HepG2 (cell line): ENCODE measurements around the gene SLC22A31. TPM values are rescaled to one million over a fixed set of nuclear protein-coding genes. Genes with fewer than 3 reads are reported as not detected.

Experiments
- ARNTL ChIP-seq: sonication (generic); formaldehyde crosslinking; IDR thresholded peaks from 2 replicates; pipeline ENCODE4 v1.4.0; 2020; ENCODE audit warnings: mild to moderate bottlenecking, missing genetic modification reagents
- ATRX ChIP-seq: sonication (generic); formaldehyde crosslinking; IDR thresholded peaks from 2 replicates; pipeline ENCODE4 v1.4.0; 2020; ENCODE audit warnings: missing genetic modification reagents, borderline replicate concordance
- BCL6 ChIP-seq: IDR thresholded peaks from 2 replicates; pipeline ENCODE4 v1.6.1; 2016; ENCODE audit warnings: missing genetic modification reagents, missing compliant biosample characterization
- BORCS8-MEF2B ChIP-seq: sonication (generic); formaldehyde crosslinking; IDR thresholded peaks from 2 replicates; pipeline ENCODE4 v1.8.0; 2022; ENCODE audit warnings: mild to moderate bottlenecking, missing genetic modification reagents
- DPF2 ChIP-seq: sonication (generic); formaldehyde crosslinking; IDR thresholded peaks from 2 replicates; pipeline ENCODE4 v1.4.0; 2020; ENCODE audit warnings: mild to moderate bottlenecking, low read depth, missing genetic modification reagents, borderline replicate concordance
- FLYWCH1 ChIP-seq: sonication (generic); formaldehyde crosslinking; IDR thresholded peaks from 2 replicates; pipeline ENCODE4 v1.8.1; 2023; ENCODE audit warnings: mild to moderate bottlenecking, missing genetic modification reagents
- GPN1 ChIP-seq: sonication (generic); formaldehyde crosslinking; IDR thresholded peaks from 2 replicates; pipeline ENCODE4 v1.5.1; 2020; ENCODE audit warnings: missing genetic modification reagents, borderline replicate concordance
- KDM6A ChIP-seq: IDR thresholded peaks from 2 replicates; pipeline ENCODE4 v1.6.1; 2016; ENCODE audit warnings: low read depth
- KLF16 ChIP-seq, 2 experiments: sonication (generic) in 1 of 2; formaldehyde crosslinking in 1 of 2; IDR thresholded peaks; 2 replicates each; pipeline versions ENCODE4 v1.6.1 to v1.8.0; 2016 to 2023; ENCODE audit warnings: missing genetic modification reagents in 2 of 2, missing compliant biosample characterization in 1 of 2
- NCOA5 ChIP-seq: sonication (generic); formaldehyde crosslinking; IDR thresholded peaks from 2 replicates; pipeline ENCODE4 v1.4.0; 2020; ENCODE audit warnings: missing genetic modification reagents
- NFE2L2 ChIP-seq: fragments of 150-350 bp; IDR thresholded peaks from 2 replicates; pipeline ENCODE4 v1.6.1; 2014; ENCODE audit warnings: low read length
- NFKB2 ChIP-seq: sonication (generic); formaldehyde crosslinking; IDR thresholded peaks from 2 replicates; pipeline ENCODE4 v1.4.0; 2020; ENCODE audit warnings: missing genetic modification reagents, borderline replicate concordance
- NFYB ChIP-seq: sonication (generic); formaldehyde crosslinking; IDR thresholded peaks from 2 replicates; pipeline ENCODE4 v1.4.0; 2020; ENCODE audit warnings: missing genetic modification reagents
- RCOR2 ChIP-seq: IDR thresholded peaks from 2 replicates; pipeline ENCODE4 v1.6.1; 2016; ENCODE audit warnings: missing biosample characterization, missing genetic modification reagents
- RXRB ChIP-seq: IDR thresholded peaks from 2 replicates; pipeline ENCODE4 v1.6.1; 2016; ENCODE audit warnings: borderline replicate concordance, missing genetic modification reagents, missing compliant biosample characterization
- SNAPC2 ChIP-seq: sonication (generic); formaldehyde crosslinking; IDR thresholded peaks from 2 replicates; pipeline ENCODE4 v1.8.1; 2022; ENCODE audit warnings: mild to moderate bottlenecking, missing genetic modification reagents
- TAF1 ChIP-seq: sonication (generic); formaldehyde crosslinking; IDR thresholded peaks from 2 replicates; pipeline ENCODE4 v1.4.0; 2020; ENCODE audit warnings: missing genetic modification reagents
- THAP11 ChIP-seq: IDR thresholded peaks from 2 replicates; pipeline ENCODE4 v1.6.1; 2016; ENCODE audit warnings: missing biosample characterization, missing genetic modification reagents
- TMF1 ChIP-seq: sonication (generic); formaldehyde crosslinking; IDR thresholded peaks from 2 replicates; pipeline ENCODE4 v1.8.1; 2022; ENCODE audit warnings: low read depth, missing genetic modification reagents
- UBTF ChIP-seq: sonication (generic); formaldehyde crosslinking; IDR thresholded peaks from 2 replicates; pipeline ENCODE4 v1.4.0; 2020; ENCODE audit warnings: mild to moderate bottlenecking, missing genetic modification reagents
- ZBTB38 ChIP-seq: sonication (generic); formaldehyde crosslinking; IDR thresholded peaks from 2 replicates; pipeline ENCODE4 v1.5.1; 2020; ENCODE audit warnings: mild to moderate bottlenecking, missing genetic modification reagents
- ZBTB8A ChIP-seq: sonication (generic); formaldehyde crosslinking; IDR thresholded peaks from 2 replicates; pipeline ENCODE4 v1.4.0; 2020; ENCODE audit warnings: mild to moderate bottlenecking, low read depth, missing genetic modification reagents, borderline replicate concordance
- ZNF10 ChIP-seq: sonication (generic); formaldehyde crosslinking; IDR thresholded peaks from 2 replicates; pipeline ENCODE4 v1.4.0; 2020; ENCODE audit warnings: mild to moderate bottlenecking, low read depth, missing genetic modification reagents, borderline replicate concordance
- ZNF282 ChIP-seq: fragments of 450-650 bp; IDR thresholded peaks from 2 replicates; pipeline ENCODE4 v1.6.1; 2018; ENCODE audit not compliant: partially characterized antibody
- ZNF44 ChIP-seq: sonication (generic); formaldehyde crosslinking; IDR thresholded peaks from 2 replicates; pipeline ENCODE4 v1.5.1; 2020; ENCODE audit warnings: mild to moderate bottlenecking, missing genetic modification reagents
- ZNF510 ChIP-seq: sonication (generic); formaldehyde crosslinking; IDR thresholded peaks from 2 replicates; pipeline ENCODE4 v1.4.0; 2020; ENCODE audit warnings: low read depth, mild to moderate bottlenecking, missing genetic modification reagents
- ZNF644 ChIP-seq: IDR thresholded peaks from 2 replicates; pipeline ENCODE4 v1.6.1; 2016; ENCODE audit warnings: low read depth
- ZNF7 ChIP-seq: IDR thresholded peaks from 2 replicates; pipeline ENCODE4 v1.6.1; 2016; ENCODE audit warnings: missing biosample characterization, missing genetic modification reagents
- ZNF703 ChIP-seq: sonication (generic); formaldehyde crosslinking; IDR thresholded peaks from 2 replicates; pipeline ENCODE4 v1.5.1; 2020; ENCODE audit warnings: missing genetic modification reagents, mild to moderate bottlenecking, moderate library complexity, borderline replicate concordance
- ZNF75D ChIP-seq: sonication (generic); formaldehyde crosslinking; IDR thresholded peaks from 2 replicates; pipeline ENCODE4 v1.8.1; 2023; ENCODE audit warnings: missing genetic modification reagents, mild to moderate bottlenecking, borderline replicate concordance
- ZSCAN12 ChIP-seq: sonication (generic); formaldehyde crosslinking; IDR thresholded peaks from 2 replicates; pipeline ENCODE4 v1.9.0; 2021; ENCODE audit warnings: mild to moderate bottlenecking, missing genetic modification reagents
- ZSCAN20 ChIP-seq: sonication (generic); formaldehyde crosslinking; IDR thresholded peaks from 2 replicates; pipeline ENCODE4 v1.4.0; 2020; ENCODE audit warnings: missing genetic modification reagents, mild to moderate bottlenecking, borderline replicate concordance
- polyA plus RNA-seq, 8 experiments: library from polyadenylated mRNA; depleted of rRNA in 3 of 8; stranded (reverse) in 7 of 8; unstranded in 1 of 8; fragments of >200 nt; fragmentation: Illumina TruSeq in 4 of 8; extraction: Trizol in 4 of 8; gene quantifications; 2 replicates each; pipeline versions ENCODE4 v1.2.1 to v1.2.3, GENCODE V29; 2011 to 2016; ENCODE audit warnings: low read depth in 4 of 8, missing spikeins in 1 of 8, mixed read lengths in 1 of 8; ENCODE audit not compliant: insufficient read depth in 1 of 8
- total RNA-seq, 5 experiments: library from RNA; depleted of rRNA; stranded (reverse); fragments of >200 nt; fragmentation: Illumina TruSeq; extraction: Trizol; gene quantifications; 2 replicates each; pipeline ENCODE4 v1.2.3, GENCODE V29; 2016; ENCODE audit warnings: low read depth in 1 of 5

Gene SLC22A31
- total and polyA plus RNA-seq, 2 of the 13 experiments (the other 11 are each of a cell fraction or from before 2014, with no cell fraction given): 67.3 to 83.3 TPM

GRCh38 chr16:89159066-89159849 is 41.1 kb downstream of the SLC22A31 start (continued):
- TF ChIP-seq NCOA5 (CRISPR knock-in tag) (no peak), RCOR2 (peak; percentile 60; the same call in 1 of the 2 replicates), TMF1 (peak; percentile 93), RXRB (peak; percentile 81), BORCS8-MEF2B (CRISPR knock-in tag) (peak; percentile 98), ZBTB38 (peak; percentile 91), TAF1 (no peak), THAP11 (CRISPR knock-in tag) (peak; percentile 52; the same call in 1 of the 2 replicates), ZBTB8A (CRISPR knock-in tag) (no peak), ZNF7 (CRISPR knock-in tag) (no peak), ZNF510 (CRISPR knock-in tag) (peak; percentile 86; the same call in 1 of the 2 replicates), BCL6 (peak; percentile 66), ZNF282 (no peak), GPN1 (CRISPR knock-in tag) (no peak), ZNF10 (no peak), NFYB (no peak), NFKB2 (peak; percentile 96), ZNF644 (CRISPR knock-in tag) (no peak; the same call in 1 of the 2 replicates), ZNF44 (0 out of 2 replicates have a peak, but pooled peaks have one; percentile 85), NFE2L2 (no peak), SNAPC2 (CRISPR knock-in tag) (peak; percentile 48; the same call in 1 of the 2 replicates), ZSCAN20 (CRISPR knock-in tag) (no peak), UBTF (CRISPR knock-in tag) (peak; percentile 98), DPF2 (CRISPR knock-in tag) (0 out of 2 replicates have a peak, but pooled peaks have one; percentile 37), ATRX (no peak), ZSCAN12 (no peak), FLYWCH1 (CRISPR knock-in tag) (peak; percentile 94; the same call in 1 of the 2 replicates), KLF16 (CRISPR knock-in tag; IDR thresholded peaks at IDR 0.05) (peak in 1 of 2 experiments; percentile 58; a peak in 1 of 4 replicates), ZNF703 (CRISPR knock-in tag) (no peak; the same call in 1 of the 2 replicates), ZNF75D (CRISPR knock-in tag) (no peak), ARNTL (CRISPR knock-in tag) (peak; percentile 81), KDM6A (CRISPR knock-in tag) (no peak)
